NCI-H1417 (cell line): ENCODE measurements around the gene BBLN.
A peak's percentile ranks its signal among the peaks of the same experiment; 100 is the strongest.

Experiments used
- DNase-seq, 3 experiments: peaks; one replicate each; lab custom pipeline; 2025; lab: John Stamatoyannopoulos, UW

Gene BBLN

GRCh38 chr9:128191406-128192046 is 31.5 kb downstream of the BBLN start, which contains the start of gene CIZ1:
Gene CIZ1, minus strand, starts transcription at chr9:128191572. Its CDS starts 715 bp downstream, at chr9:128190857.
- DNase-seq = peak; percentile 60 to 91 (median 87)

- peak in 1 of 3 experiments; percentile 80 for DNase-seq
Measured at GRCh38 chr9:128192601-128193371, 32.7 kb downstream of the BBLN start.

- DNase-seq = no peak
Measured at GRCh38 chr9:128193469-128194096, 33.5 kb downstream of the BBLN start.

- peak in 2 of 3 experiments; percentile 16 to 41 for DNase-seq
Measured at GRCh38 chr9:128201441-128202369, 41.6 kb downstream of the BBLN start.

GRCh38 chr9:128202648-128203023 is 42.6 kb downstream of the BBLN start:
- no peak for DNase-seq

- DNase-seq = peak; percentile 72 to 84 (median 83)
Measured at GRCh38 chr9:128203024-128203706, 43.1 kb downstream of the BBLN start, which contains the start of gene DNM1. Gene DNM1, plus strand, starts transcription at chr9:128203379. Its CDS starts 92 bp downstream, at chr9:128203471.

GRCh38 chr9:128203707-128204551 is 43.9 kb downstream of the BBLN start:
- DNase-seq = peak; percentile 33 to 90 (median 90)

- no peak for DNase-seq
Measured at GRCh38 chr9:128204858-128205257, 44.8 kb downstream of the BBLN start.

GRCh38 chr9:128205296-128205944 is 45.4 kb downstream of the BBLN start:
- DNase-seq = no peak

GRCh38 chr9:128206484-128206883 is 46.4 kb downstream of the BBLN start:
- DNase-seq = no peak

GRCh38 chr9:128206916-128207910 is 47.1 kb downstream of the BBLN start:
- no peak for DNase-seq

GRCh38 chr9:128208386-128208785 is 48.3 kb downstream of the BBLN start:
- no peak for DNase-seq

- no peak for DNase-seq
Measured at GRCh38 chr9:128208946-128209669, 49.0 kb downstream of the BBLN start.

GRCh38 chr9:128211186-128211980 is 51.3 kb downstream of the BBLN start:
- DNase-seq = no peak

GRCh38 chr9:128211981-128212281 is 51.9 kb downstream of the BBLN start:
- no peak for DNase-seq
